H9 (cell line): Measurements from ENCODE around the gene SLC2A4. TPM values are rescaled to one million over a fixed set of nuclear protein-coding genes. Genes with fewer than 3 reads are reported as not detected.

ENCODE experiments used
- total RNA-seq: library from RNA; stranded (reverse); gene quantifications from 2 replicates; pipeline ENCODE4 v1.2.1, GENCODE V29; 2021

The SLC2A4 gene
- total RNA-seq, 1 experiment from 2014 or later = 4.4 TPM

Other genes with a start within 250 kb of the SLC2A4 start
- 6.1 and 6.8 TPM in 2 replicates for gene SLC16A13, start 245.7 kb upstream of the SLC2A4 start, total RNA-seq
- 0.13 TPM in 1 of 2 replicates, not detected in the other for gene SLC16A11, start 237.6 kb upstream of the SLC2A4 start, total RNA-seq
- gene CLEC10A, start 201.5 kb upstream of the SLC2A4 start, total RNA-seq = not detected in 2 replicates
- not detected in 2 replicates for gene ASGR2, start 166.9 kb upstream of the SLC2A4 start, total RNA-seq
- 5.2 and 5.9 TPM in 2 replicates for gene ASGR1, start 102.3 kb upstream of the SLC2A4 start, total RNA-seq
- gene DLG4, start 61.9 kb upstream of the SLC2A4 start, total RNA-seq = 38.2 and 38.3 TPM in 2 replicates
- gene ACADVL, start 61.8 kb upstream of the SLC2A4 start, total RNA-seq = 272 and 283 TPM in 2 replicates
- 82.9 and 84.1 TPM in 2 replicates for gene DVL2, start 47.2 kb upstream of the SLC2A4 start, total RNA-seq
- gene PHF23, start 42.3 kb upstream of the SLC2A4 start, total RNA-seq = 105 and 110 TPM in 2 replicates
- gene GABARAP, start 39.3 kb upstream of the SLC2A4 start, total RNA-seq = 261 and 266 TPM in 2 replicates
- 134 and 141 TPM in 2 replicates for gene CTDNEP1, start 30.0 kb upstream of the SLC2A4 start, total RNA-seq
- gene ELP5, start 29.5 kb upstream of the SLC2A4 start, total RNA-seq = 46.5 and 49.6 TPM in 2 replicates
- 174 and 177 TPM in 2 replicates for gene CLDN7, start 19.2 kb upstream of the SLC2A4 start, total RNA-seq
- gene YBX2, start 12.9 kb downstream of the SLC2A4 start, total RNA-seq = 24.0 and 26.0 TPM in 2 replicates
- 978 and 1,015 TPM in 2 replicates for gene EIF5A, start 25.9 kb downstream of the SLC2A4 start, total RNA-seq
- 62.6 and 62.7 TPM in 2 replicates for gene GPS2, start 33.6 kb downstream of the SLC2A4 start, total RNA-seq
- gene NEURL4, start 47.6 kb downstream of the SLC2A4 start, total RNA-seq = 54.8 and 55.4 TPM in 2 replicates
- 15.5 and 18.2 TPM in 2 replicates for gene ACAP1, start 54.8 kb downstream of the SLC2A4 start, total RNA-seq
- gene KCTD11, start 70.4 kb downstream of the SLC2A4 start, total RNA-seq = 5.3 and 5.6 TPM in 2 replicates
- gene TMEM95, start 73.4 kb downstream of the SLC2A4 start, total RNA-seq = not detected in 2 replicates
- 10.1 and 11.2 TPM in 2 replicates for gene TNK1, start 99.4 kb downstream of the SLC2A4 start, total RNA-seq
- 31.5 and 32.1 TPM in 2 replicates for gene PLSCR3, start 112.8 kb downstream of the SLC2A4 start, total RNA-seq
- gene TMEM256, start 122.4 kb downstream of the SLC2A4 start, total RNA-seq = 151 and 153 TPM in 2 replicates
- gene NLGN2, start 126.1 kb downstream of the SLC2A4 start, total RNA-seq = 70.2 and 70.5 TPM in 2 replicates
- 0.33 and 0.46 TPM in 2 replicates for gene SPEM1, start 138.6 kb downstream of the SLC2A4 start, total RNA-seq
- gene SPEM2, start 143.9 kb downstream of the SLC2A4 start, total RNA-seq = not detected in 2 replicates
- gene SPEM3, start 147.1 kb downstream of the SLC2A4 start, total RNA-seq = not detected in 2 replicates
- 8.3 and 8.6 TPM in 2 replicates for gene TMEM102, start 153.7 kb downstream of the SLC2A4 start, total RNA-seq
- gene FGF11, start 157.8 kb downstream of the SLC2A4 start, total RNA-seq = 14.1 and 15.2 TPM in 2 replicates
- gene CHRNB1, start 163.3 kb downstream of the SLC2A4 start, total RNA-seq = 12.7 and 13.2 TPM in 2 replicates
- 14.4 and 14.9 TPM in 2 replicates for gene ZBTB4, start 197.9 kb downstream of the SLC2A4 start, total RNA-seq
- not detected in 2 replicates for gene SLC35G6, start 199.7 kb downstream of the SLC2A4 start, total RNA-seq
- gene POLR2A, start 202.6 kb downstream of the SLC2A4 start, total RNA-seq = 153 and 154 TPM in 2 replicates